GM18951 (cell line): ENCODE measurements around the gene NFIA.

ENCODE experiments used
- POLR2A ChIP-seq: IDR thresholded peaks from 4 replicates; pipeline ENCODE4 v1.6.1; 2011; ENCODE audit warnings: mild to moderate bottlenecking; ENCODE audit not compliant: insufficient read length, insufficient read depth; ENCODE audit errors: extremely low read depth
- in situ Hi-C: fragments of 300-500 bp; cut with MboI; formaldehyde crosslinking; loops from one replicate; pipeline ENCODE4 v1.12.0; 2022; ENCODE audit warnings: low sequenced_read_pairs, mixed read lengths, inconsistent platforms; ENCODE audit not compliant: unreplicated experiment

The NFIA gene

DNA sequence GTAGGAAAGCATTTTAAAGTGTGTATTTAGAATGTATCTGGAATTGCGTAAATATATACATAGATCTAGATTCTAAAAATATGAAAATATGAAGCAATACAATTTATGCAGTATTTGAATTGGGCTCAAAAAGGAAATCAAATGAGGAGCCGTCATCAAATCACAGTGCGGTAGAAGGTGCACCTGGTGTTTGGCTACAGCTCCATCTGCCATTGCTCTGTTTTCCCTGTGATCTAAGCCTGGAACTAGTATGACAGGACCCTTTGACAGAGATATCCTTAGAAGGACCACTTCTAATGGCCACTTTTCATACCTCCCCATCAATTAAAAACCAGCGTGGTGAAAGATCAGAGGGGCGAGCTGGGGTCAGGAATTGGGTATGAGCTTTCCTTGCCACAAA lies 202.6 kb downstream of the NFIA start:
- in situ Hi-C loops: no loop called here
- TF ChIP-seq POLR2A: no peak

DNA sequence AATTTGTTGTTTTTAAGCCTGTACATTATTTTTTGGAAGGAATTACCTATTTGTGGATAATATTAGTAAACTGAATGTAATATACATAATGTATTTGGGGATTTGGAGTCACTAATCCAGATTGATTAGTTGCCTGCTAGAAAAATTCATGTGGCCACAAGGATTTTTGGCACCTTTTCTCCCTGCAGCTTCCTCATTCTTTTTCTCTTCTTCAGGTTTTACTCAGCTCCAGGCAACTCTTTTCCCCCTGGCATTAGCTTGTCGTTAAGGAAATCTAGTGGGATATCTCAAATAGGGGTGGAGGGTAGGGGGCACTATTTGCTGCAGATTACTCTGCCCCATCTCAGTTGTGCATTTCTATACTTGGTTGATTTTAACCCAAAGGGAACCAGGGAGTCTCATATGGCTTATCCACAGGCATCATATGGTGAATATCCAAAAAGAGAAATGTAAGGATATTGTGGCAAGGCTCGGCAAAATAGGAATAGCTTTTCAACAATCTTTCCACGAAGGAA lies 203.1 kb downstream of the NFIA start:
- in situ Hi-C loops: no loop called here

DNA sequence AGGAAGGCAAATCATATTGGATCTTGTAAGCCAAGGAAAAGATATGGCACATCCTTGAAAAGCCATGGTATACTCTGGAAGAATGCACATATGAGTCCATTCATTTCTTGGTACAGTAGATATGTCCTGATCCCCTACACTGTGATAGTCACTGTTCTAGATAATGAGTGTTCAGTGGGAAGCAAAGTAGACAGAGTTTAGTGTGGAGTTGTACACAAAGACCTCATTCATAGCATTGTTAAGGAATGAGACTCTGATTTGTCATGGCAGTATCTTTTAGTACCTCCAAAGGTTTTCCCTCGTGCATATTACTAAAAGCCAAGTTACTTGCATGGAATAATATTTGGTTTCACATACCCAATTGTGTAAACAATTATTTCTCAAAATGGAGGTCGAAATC lies 204.7 kb downstream of the NFIA start:
- TF ChIP-seq POLR2A: no peak
- in situ Hi-C loops: no loop called here

More for the DNA sequence above, 203.1 kb downstream of the NFIA start:
- no peak for TF ChIP-seq POLR2A

DNA sequence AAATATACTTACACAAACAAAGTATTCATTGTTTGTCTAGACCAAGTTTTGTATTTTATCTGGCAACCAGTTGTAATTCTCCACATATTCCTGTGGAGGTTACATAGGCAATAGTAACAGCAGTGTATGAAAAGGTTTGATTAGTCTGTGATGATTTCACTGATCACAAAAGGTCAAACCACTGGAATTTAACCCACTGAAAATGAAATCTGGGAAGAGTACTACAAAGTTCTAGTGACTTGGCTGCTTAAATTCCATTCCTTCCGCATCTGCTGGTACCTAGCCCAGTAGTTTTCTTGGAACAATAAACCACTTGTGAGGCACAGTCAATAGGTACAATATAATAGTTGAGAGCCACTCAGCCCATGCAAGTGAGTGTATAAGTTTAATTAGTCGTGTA lies 205.4 kb downstream of the NFIA start:
- TF ChIP-seq POLR2A: no peak

DNA sequence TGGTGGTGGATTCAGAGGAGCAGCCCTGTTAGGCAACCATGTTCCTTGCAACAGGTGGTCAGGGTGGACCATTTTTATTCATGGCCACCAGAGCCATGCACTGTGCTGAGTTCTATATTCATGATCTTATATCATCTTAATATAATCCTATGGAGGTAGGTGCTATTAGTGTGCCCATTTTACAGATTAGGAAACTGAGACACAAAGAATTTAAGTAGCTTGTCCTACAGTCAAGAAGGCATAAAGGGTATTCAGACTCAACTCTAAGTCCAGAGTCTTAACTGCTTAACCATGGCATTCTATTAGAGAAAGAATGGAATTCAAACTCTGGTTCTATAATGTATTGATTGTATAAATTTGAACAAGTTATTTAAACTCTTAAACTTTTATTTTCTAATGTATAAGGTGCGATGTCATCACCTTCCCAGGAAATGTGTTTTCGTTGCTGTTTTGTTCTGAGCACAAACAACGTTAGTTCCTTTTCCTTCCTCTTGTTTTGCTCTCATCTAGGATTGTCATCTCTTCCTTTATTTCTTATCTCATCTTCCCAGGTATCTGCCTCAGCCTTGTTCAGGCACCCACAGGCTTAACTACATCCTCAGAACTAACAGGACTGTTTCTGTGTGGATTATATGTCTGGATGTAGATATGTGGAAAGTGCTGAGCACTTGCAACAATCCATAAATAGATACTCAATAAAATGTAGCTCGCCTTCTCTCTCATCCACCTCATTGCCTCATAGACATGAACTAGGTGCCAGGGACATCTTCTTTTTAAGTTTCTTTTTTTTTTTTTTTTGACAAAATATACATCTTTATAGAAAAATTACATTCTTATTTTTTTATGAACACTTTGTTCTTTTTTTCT lies 207.1 kb downstream of the NFIA start:
- TF ChIP-seq POLR2A: no peak

More for the DNA sequence above, 205.4 kb downstream of the NFIA start:
- in situ Hi-C loops: no loop called here

DNA sequence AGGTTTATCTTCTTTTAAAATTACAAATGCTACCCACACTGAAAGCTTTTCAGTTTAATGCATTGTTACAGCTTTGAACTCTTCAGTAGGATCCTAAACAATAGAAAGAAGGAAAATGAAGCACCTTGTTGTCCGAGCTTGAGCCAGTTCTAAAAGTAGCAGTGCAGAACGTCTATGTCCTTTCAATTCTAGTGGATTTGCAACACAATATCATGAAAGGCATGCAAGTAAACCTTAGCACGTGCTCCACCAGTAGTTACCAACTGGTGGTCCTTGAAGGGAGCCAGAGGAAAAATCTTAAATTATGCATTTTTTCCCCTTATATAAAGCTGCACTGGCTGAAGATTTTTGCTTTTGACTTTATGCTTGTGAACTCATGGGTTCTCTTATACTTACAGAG lies 208.2 kb downstream of the NFIA start:
- in situ Hi-C loops: no loop called here
- TF ChIP-seq POLR2A: no peak

More for the DNA sequence above, 207.1 kb downstream of the NFIA start:
- in situ Hi-C loops: no loop called here

DNA sequence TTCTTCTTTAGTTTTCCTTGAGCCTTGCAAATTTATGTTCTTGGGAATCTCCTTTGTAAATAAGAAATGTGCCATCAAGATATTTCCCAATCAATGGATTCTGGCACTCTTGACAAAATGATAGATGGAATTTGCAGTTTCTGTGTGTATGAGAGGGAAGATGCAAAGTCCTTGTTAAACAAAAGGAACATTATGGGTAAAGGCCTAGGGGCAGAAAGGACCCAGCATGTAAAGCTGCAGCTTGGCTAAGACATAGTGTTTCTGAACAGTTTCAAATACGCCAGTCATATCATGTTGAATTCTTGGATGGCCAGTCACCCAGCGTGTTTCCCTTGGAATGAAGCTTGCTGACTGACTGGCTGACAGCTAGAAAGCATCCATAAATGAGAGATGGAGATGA lies 210.8 kb downstream of the NFIA start:
- no peak for TF ChIP-seq POLR2A
- in situ Hi-C loops: no loop called here

DNA sequence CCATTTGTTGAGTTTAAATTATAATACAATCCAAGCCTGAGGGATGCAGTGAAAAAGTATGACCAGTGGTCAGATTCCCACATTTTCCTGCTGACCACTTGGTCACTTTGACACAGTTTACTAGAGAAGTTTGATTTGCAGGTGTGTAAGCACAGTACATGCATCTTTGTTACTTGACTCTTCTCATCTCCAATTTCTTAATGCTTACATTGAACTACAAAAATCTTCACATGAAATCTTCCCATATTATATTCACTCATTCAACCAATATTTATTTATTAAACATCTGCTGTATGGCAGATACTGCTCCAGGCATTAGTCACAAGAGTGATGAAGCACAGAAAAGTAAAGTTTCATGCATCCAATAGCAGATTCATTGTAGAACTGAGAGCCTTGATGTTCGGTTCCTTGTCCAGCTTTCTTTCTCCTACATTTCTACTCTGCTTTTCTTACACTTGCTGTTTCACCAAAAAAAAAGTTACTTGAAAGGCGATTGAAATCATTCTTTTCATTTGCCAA lies 211.7 kb downstream of the NFIA start:
- in situ Hi-C loops: no loop called here
- no peak for TF ChIP-seq POLR2A

DNA sequence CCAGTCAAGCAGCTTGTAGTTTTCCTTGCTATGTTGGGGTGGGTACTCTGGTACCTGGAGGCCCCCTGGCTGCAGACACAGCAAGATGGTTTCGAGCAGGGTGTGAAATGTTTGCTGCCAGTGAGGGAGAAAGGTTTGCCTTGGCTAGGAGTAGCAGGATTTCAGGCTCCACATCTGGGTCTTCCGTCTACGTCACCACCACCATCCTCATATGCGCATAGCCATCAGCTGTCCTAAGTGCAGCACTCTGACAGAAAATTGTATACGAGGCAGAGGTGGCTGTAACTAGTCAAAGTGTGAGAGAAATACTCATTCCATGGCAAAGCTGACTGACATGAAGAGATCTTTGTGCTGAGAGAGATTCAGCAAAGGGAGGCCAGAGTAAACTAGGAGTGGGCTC lies 212.6 kb downstream of the NFIA start:
- no peak for TF ChIP-seq POLR2A
- in situ Hi-C loops: no loop called here

DNA sequence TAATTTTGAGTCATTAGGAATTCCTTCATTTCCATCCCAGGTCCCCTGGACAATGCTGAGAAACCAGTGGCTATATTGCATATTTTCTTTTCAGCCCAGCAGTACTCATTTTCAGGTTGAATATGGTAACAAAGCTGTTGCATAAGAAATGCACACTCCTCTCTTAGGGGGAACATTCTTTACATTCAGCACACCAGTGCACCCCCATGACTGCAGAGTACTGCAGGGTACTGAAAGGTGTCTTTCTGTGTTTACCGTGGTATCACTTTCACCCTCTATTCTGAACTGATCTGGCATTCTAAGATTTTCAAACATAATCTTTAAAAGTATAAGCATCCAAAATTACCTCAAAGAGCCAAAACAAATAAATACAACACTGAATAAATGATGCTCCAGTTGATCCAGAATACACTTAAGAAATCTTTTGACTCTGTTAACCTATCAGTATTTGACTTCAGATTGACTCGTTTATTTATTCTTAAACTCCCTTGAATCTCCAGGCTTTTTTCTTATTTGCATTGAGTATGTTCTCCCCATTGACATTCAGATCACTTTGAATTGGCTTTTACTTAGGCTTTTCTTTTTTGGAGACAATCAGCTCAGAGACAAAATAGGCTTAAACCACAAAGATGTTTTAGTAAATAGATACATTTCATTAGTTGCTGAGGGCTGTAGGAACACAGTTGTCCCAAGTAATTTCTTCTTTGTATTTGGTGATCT lies 213.6 kb downstream of the NFIA start:
- in situ Hi-C loops: no loop called here
- no peak for TF ChIP-seq POLR2A

DNA sequence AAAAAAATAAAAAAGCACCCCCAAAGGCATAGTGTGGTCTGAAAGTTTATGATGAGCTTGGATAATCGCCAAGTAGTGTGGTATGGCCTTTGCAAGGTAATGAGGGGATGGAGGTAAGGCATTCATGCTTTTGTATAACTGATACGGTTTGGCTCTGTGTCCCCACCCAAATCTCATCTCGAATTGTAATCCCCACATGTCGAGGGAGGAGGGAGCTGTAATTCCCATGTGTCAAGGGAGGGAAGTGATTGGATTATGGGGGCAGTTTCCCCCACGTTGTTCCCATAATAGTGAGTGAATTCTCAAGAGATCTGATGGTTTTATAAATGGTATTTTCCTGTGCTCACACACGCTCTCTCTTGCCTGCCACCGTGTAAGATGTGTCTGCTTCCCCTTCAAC lies 215.5 kb downstream of the NFIA start:
- TF ChIP-seq POLR2A: no peak
- in situ Hi-C loops: no loop called here

DNA sequence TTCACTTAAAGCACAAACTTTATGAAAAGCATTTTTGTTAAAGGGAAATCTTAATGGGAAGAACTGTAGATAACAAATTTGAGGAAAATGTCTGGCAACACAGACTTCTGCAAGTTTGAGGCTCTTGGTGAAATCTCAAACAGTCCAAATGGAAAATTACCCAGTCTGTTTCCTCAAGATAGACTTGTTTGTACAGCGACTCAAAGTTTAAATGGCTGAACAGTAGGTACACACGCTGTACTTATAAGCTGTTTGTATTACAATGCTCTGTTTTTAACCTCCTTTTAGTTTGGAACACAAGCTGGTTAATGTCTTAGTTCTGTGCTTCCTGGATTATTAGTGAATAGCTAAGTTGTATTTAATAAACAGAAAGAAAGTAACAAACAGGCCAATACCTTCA lies 217.1 kb downstream of the NFIA start:
- in situ Hi-C loops: no loop called here
- no peak for TF ChIP-seq POLR2A

DNA sequence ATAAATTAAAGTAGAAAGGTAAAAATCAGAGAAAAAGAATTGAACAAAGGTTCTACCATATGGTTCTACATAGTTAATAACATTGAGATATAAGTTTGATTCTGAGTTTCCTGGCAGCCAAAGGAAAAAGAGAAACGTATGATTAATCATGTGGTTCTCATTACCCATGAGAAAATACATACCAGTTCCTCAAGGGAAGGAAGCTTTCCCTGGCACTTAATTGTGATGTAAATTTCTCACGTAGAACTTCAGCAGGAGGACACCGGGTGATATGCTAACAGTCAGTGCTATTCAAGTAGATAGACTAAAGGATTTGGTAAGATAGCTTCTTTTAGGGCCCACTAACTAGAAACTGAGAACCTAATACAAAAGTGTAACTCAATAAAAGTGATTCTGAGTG lies 218.5 kb downstream of the NFIA start:
- in situ Hi-C loops: no loop called here
- no peak for TF ChIP-seq POLR2A
